Neuronal stem cell (in vitro differentiated cells): Measurements from ENCODE around the gene TAF4. TPM values are rescaled to one million over a fixed set of nuclear protein-coding genes. Genes with fewer than 3 reads are reported as not detected.
A peak's percentile ranks its signal among the peaks of the same experiment; 100 is the strongest.

ENCODE experiments used
- DNase-seq: peaks from one replicate; pipeline ENCODE4 v3.0.0-alpha.2; 2013; ENCODE audit warnings: low spot score
- H2AFZ ChIP-seq: one replicate; pipeline ENCODE4 v1.6.1; 2013; ENCODE audit warnings: mild to moderate bottlenecking, low read length, inconsistent platforms
- H2AK5ac ChIP-seq: 2 replicates; pipeline ENCODE4 v1.6.1; 2013; ENCODE audit warnings: low read depth, mild to moderate bottlenecking, inconsistent platforms, low read length, moderate library complexity, mixed read lengths
- H2BK120ac ChIP-seq: 2 replicates; pipeline ENCODE4 v1.6.1; 2013; ENCODE audit warnings: low read depth, mild to moderate bottlenecking, inconsistent platforms, low read length, moderate library complexity, mixed read lengths
- H2BK12ac ChIP-seq: one replicate; pipeline ENCODE4 v1.6.1; 2013; ENCODE audit warnings: low read length, inconsistent platforms
- H2BK15ac ChIP-seq: 2 replicates; pipeline ENCODE4 v1.6.1; 2013; ENCODE audit warnings: mild to moderate bottlenecking, low read length, inconsistent platforms, mixed read lengths
- H2BK5ac ChIP-seq: one replicate; pipeline ENCODE4 v1.6.1; 2013; ENCODE audit warnings: inconsistent platforms, mild to moderate bottlenecking, low read length, moderate library complexity
- H3K14ac ChIP-seq: one replicate; pipeline ENCODE4 v1.6.1; 2013; ENCODE audit warnings: low read length, inconsistent platforms
- H3K18ac ChIP-seq: 2 replicates; pipeline ENCODE4 v1.6.1; 2013; ENCODE audit warnings: low read length, inconsistent platforms
- H3K23ac ChIP-seq: 2 replicates; pipeline ENCODE4 v1.6.1; 2013; ENCODE audit warnings: low read depth, mild to moderate bottlenecking, mixed read lengths, low read length, inconsistent platforms; ENCODE audit not compliant: poor library complexity
- H3K27ac ChIP-seq: replicated peaks from 3 replicates; pipeline ENCODE4 v1.5.1; 2013; ENCODE audit warnings: low read length, inconsistent platforms
- H3K27me3 ChIP-seq, 3 experiments: 2 replicates each; pipeline ENCODE4 v1.6.1; 2013; ENCODE audit warnings: low read length in 3 of 3, mild to moderate bottlenecking in 2 of 3, inconsistent platforms in 1 of 3, low read depth in 1 of 3, mixed read lengths in 1 of 3, moderate library complexity in 1 of 3; ENCODE audit not compliant: control insufficient read depth in 3 of 3, insufficient read depth in 3 of 3
- H3K36me3 ChIP-seq, 2 donors: replicated peaks in 1 of 2; 2 replicates each; pipeline ENCODE4 v1.6.1; 2013; ENCODE audit warnings: low read length in 2 of 2; ENCODE audit not compliant: control insufficient read depth in 2 of 2, insufficient read depth in 2 of 2
- H3K4ac ChIP-seq: 2 replicates; pipeline ENCODE4 v1.6.1; 2013; ENCODE audit warnings: inconsistent platforms, mild to moderate bottlenecking, low read length, moderate library complexity
- H3K4me1 ChIP-seq, 2 donors: 1 replicate in 1 of 2; 2 replicates in 1 of 2; pipeline ENCODE4 v1.6.1; 2013; ENCODE audit warnings: low read length in 2 of 2, low read depth in 1 of 2; ENCODE audit not compliant: control insufficient read depth in 2 of 2, insufficient read depth in 1 of 2
- H3K4me2 ChIP-seq: one replicate; pipeline ENCODE4 v1.6.1; 2013; ENCODE audit warnings: mild to moderate bottlenecking, low read length, inconsistent platforms; ENCODE audit not compliant: insufficient read depth, poor library complexity, severe bottlenecking
- H3K4me3 ChIP-seq, 2 donors: 2 replicates each; pipeline ENCODE4 v1.5.1; 2013; ENCODE audit warnings: low read length in 2 of 2, mild to moderate bottlenecking in 2 of 2, inconsistent platforms in 1 of 2, moderate library complexity in 1 of 2
- H3K79me1 ChIP-seq: one replicate; pipeline ENCODE4 v1.6.1; 2013; ENCODE audit warnings: low read depth, mild to moderate bottlenecking, inconsistent platforms, low read length, moderate library complexity
- H3K9ac ChIP-seq: one replicate; pipeline ENCODE4 v1.6.1; 2013; ENCODE audit warnings: mild to moderate bottlenecking, low read depth, low read length, inconsistent platforms; ENCODE audit not compliant: poor library complexity
- H3K9me3 ChIP-seq, 2 donors: replicated peaks in 1 of 2; 2 replicates each; pipeline versions ENCODE3 to v1.6.1; 2013; ENCODE audit warnings: low read length in 2 of 2, mild to moderate bottlenecking in 2 of 2, inconsistent platforms in 1 of 2, low read depth in 1 of 2, mixed read lengths in 1 of 2, moderate library complexity in 1 of 2; ENCODE audit not compliant: control insufficient read depth in 2 of 2, insufficient read depth in 1 of 2
- H4K8ac ChIP-seq: one replicate; pipeline ENCODE4 v1.6.1; 2013; ENCODE audit warnings: low read depth, mild to moderate bottlenecking, inconsistent platforms, low read length, moderate library complexity
- H4K91ac ChIP-seq: one replicate; pipeline ENCODE4 v1.6.1; 2013; ENCODE audit warnings: low read length, low read depth, mild to moderate bottlenecking, inconsistent platforms; ENCODE audit not compliant: poor library complexity
- WGBS, 2 donors: extraction: QIAGEN DNeasy Blood & Tissue Kit; methylation state at CpG; one replicate each; pipeline ENCODE4 v1.1.7; 2013; ENCODE audit warnings: missing lambda C conversion rate in 2 of 2, mixed read lengths in 1 of 2; ENCODE audit not compliant: insufficient read length in 2 of 2, insufficient replicate concordance in 1 of 2; ENCODE audit errors: extremely low coverage in 2 of 2; 5-methylcytosine and 5-hydroxymethylcytosine counted together
- polyA plus RNA-seq, 2 experiments: library from polyadenylated mRNA; stranded (reverse); fragments of 200-250 nt; gene quantifications; one replicate each; pipeline ENCODE4 v1.2.3, GENCODE V29; 2013

TAF4 gene
- 13.5 TPM for polyA plus RNA-seq (2013, experiment 1 of 2)
- polyA plus RNA-seq (2013, experiment 2 of 2) = 15.0 TPM

- Histone ChIP-seq H3K4me2 (peak within 1 kb of the TSS; percentile 83), H3K14ac (peak within 1 kb of the TSS; percentile 38), H3K79me1 (peaks cover 21% of the 10 kb centered on the region), H4K8ac (peak within 1 kb of the TSS; percentile 23), H3K4ac (no peak within 1 kb of the TSS), H3K23ac (peak within 1 kb of the TSS; percentile 99), H3K18ac (peak within 1 kb of the TSS; percentile 97), H3K9ac (peak within 1 kb of the TSS; percentile 97), H2BK5ac (peak within 1 kb of the TSS; percentile 87), H3K36me3 (peaks cover 0 to 33% of the 10 kb centered on the region in 2 donors), H4K91ac (peak within 1 kb of the TSS; percentile 85), H2BK120ac (no peak within 1 kb of the TSS), H2AFZ (peak within 1 kb of the TSS; percentile 89), H3K9me3 (peaks cover 2 to 5% of the 10 kb centered on the region in 2 donors), H2BK12ac (no peak within 1 kb of the TSS), H3K27me3 (no peaks in the 10 kb centered on the region), H3K4me1 (peaks cover 15 to 19% of the 10 kb centered on the region in 2 donors), H3K4me3 (peak within 1 kb of the TSS; percentile 63 to 97), H2BK15ac (peak within 1 kb of the TSS; percentile 89), H3K27ac (peak within 1 kb of the TSS; percentile 89), H2AK5ac (no peak within 1 kb of the TSS)
- peak; percentile 76 for DNase-seq
- no CpG with 5 or more reads among the region's 116 CpGs for WGBS, 2 donors
These were observed at the start of gene TAF4 for GRCh38 chr20:62065674-62066338. TSS of gene TAF4 (minus strand) at chr20:62065881. CDS start at chr20:62065810, 71 bp downstream.

GRCh38 chr20:62114894-62115293 lies 49.2 kb upstream of the TAF4 start:
- H2AK5ac ChIP-seq = no peak overlapping the region
- peaks cover 12 to 20% of the 10 kb centered on the region in 2 donors for H3K4me1 ChIP-seq
- peaks cover 8 to 23% of the 10 kb centered on the region in 2 donors for H3K9me3 ChIP-seq
- peak overlapping the region; percentile 60 for H3K18ac ChIP-seq
- H3K36me3 ChIP-seq = no peaks in the 10 kb centered on the region
- H3K23ac ChIP-seq = no peak overlapping the region
- H3K9ac ChIP-seq = no peak overlapping the region
- peak overlapping the region; percentile 31 for H3K14ac ChIP-seq
- no peak overlapping the region for H2BK12ac ChIP-seq
- no peak for DNase-seq
- H3K79me1 ChIP-seq = no peaks in the 10 kb centered on the region
- H3K27me3 ChIP-seq = no peaks in the 10 kb centered on the region
- H3K4me2 ChIP-seq = no peak overlapping the region
- WGBS, 2 donors = no CpG with 5 or more reads among the region's 8 CpGs
- no peak overlapping the region for H3K4me3 ChIP-seq
- no peak overlapping the region for H2BK15ac ChIP-seq
- no peak overlapping the region for H4K91ac ChIP-seq
- no peak overlapping the region for H3K4ac ChIP-seq
- no peak overlapping the region for H2BK5ac ChIP-seq
- no peak overlapping the region for H2BK120ac ChIP-seq
- H4K8ac ChIP-seq = no peak overlapping the region
- H2AFZ ChIP-seq = no peak overlapping the region
- no peak overlapping the region for H3K27ac ChIP-seq

GRCh38 chr20:62112368-62112767 lies 46.7 kb upstream of the TAF4 start:
- no peak overlapping the region for H2AFZ ChIP-seq
- no peak overlapping the region for H3K4me2 ChIP-seq
- peak overlapping the region; percentile 72 for H4K8ac ChIP-seq
- no peaks in the 10 kb centered on the region for H3K27me3 ChIP-seq
- H2BK15ac ChIP-seq = no peak overlapping the region
- H2AK5ac ChIP-seq = no peak overlapping the region
- no peak for DNase-seq
- peaks cover 9 to 38% of the 10 kb centered on the region in 2 donors for H3K9me3 ChIP-seq
- peak overlapping the region; percentile 38 for H3K18ac ChIP-seq
- no peak overlapping the region for H4K91ac ChIP-seq
- H3K36me3 ChIP-seq = no peaks in the 10 kb centered on the region
- H3K27ac ChIP-seq = no peak overlapping the region
- no peak overlapping the region for H2BK12ac ChIP-seq
- no peak overlapping the region for H3K4me3 ChIP-seq
- H2BK120ac ChIP-seq = no peak overlapping the region
- peak overlapping the region; percentile 56 for H3K14ac ChIP-seq
- H3K4ac ChIP-seq = no peak overlapping the region
- H2BK5ac ChIP-seq = peak overlapping the region; percentile 53
- no CpG with 5 or more reads among the region's 6 CpGs for WGBS, 2 donors
- H3K23ac ChIP-seq = no peak overlapping the region
- peaks cover 5 to 7% of the 10 kb centered on the region in 2 donors for H3K4me1 ChIP-seq
- H3K79me1 ChIP-seq = no peaks in the 10 kb centered on the region
- H3K9ac ChIP-seq = no peak overlapping the region

- no peak overlapping the region for H3K4me2 ChIP-seq
- DNase-seq = no peak
- no peak overlapping the region for H3K14ac ChIP-seq
- H3K4me1 ChIP-seq = no peaks in the 10 kb centered on the region
- H3K79me1 ChIP-seq = no peaks in the 10 kb centered on the region
- no peak overlapping the region for H3K4ac ChIP-seq
- no peak overlapping the region for H2BK120ac ChIP-seq
- H3K18ac ChIP-seq = no peak overlapping the region
- H2AFZ ChIP-seq = no peak overlapping the region
- H2AK5ac ChIP-seq = no peak overlapping the region
- no peak overlapping the region for H3K4me3 ChIP-seq
- H3K9me3 ChIP-seq = peaks cover 12 to 42% of the 10 kb centered on the region in 2 donors
- no peak overlapping the region for H2BK12ac ChIP-seq
- H3K27me3 ChIP-seq = no peaks in the 10 kb centered on the region
- H3K23ac ChIP-seq = no peak overlapping the region
- H4K91ac ChIP-seq = no peak overlapping the region
- H3K27ac ChIP-seq = no peak overlapping the region
- no peak overlapping the region for H2BK5ac ChIP-seq
- no peak overlapping the region for H4K8ac ChIP-seq
- WGBS, 2 donors = no CpG with 5 or more reads among the region's 6 CpGs
- H3K36me3 ChIP-seq = no peaks in the 10 kb centered on the region
- no peak overlapping the region for H2BK15ac ChIP-seq
- no peak overlapping the region for H3K9ac ChIP-seq
These were observed 45.5 kb upstream of the TAF4 start for GRCh38 chr20:62111148-62111547.
